AG09309 (cell line): ENCODE measurements around the gene REX1BD.

Experiments used
- DNase-seq: peaks from one replicate; pipeline ENCODE4 v3.0.0-alpha.2; 2010; ENCODE audit warnings: low read depth
- H3K4me3 ChIP-seq: 2 replicates; pipeline ENCODE4 v1.5.1; 2011; ENCODE audit warnings: mild to moderate bottlenecking, low read depth, low read length, moderate library complexity; ENCODE audit not compliant: control insufficient read depth
- CTCF ChIP-seq: IDR thresholded peaks from 2 replicates; pipeline ENCODE4 v1.5.1; 2011; ENCODE audit warnings: mild to moderate bottlenecking, low read depth, low read length, inconsistent platforms; ENCODE audit not compliant: insufficient read depth, control insufficient read depth; ENCODE audit errors: missing control alignments

The REX1BD gene

GRCh38 chr19:18577365-18577914, 11.2 kb upstream of the REX1BD start:
- no peak for TF ChIP-seq CTCF
- DNase-seq = no peak
- H3K4me3 ChIP-seq = no peak overlapping the region

- TF ChIP-seq CTCF = no peak
- no peak overlapping the region for H3K4me3 ChIP-seq
- no peak for DNase-seq
Measured at GRCh38 chr19:18580311-18580710, 8.3 kb upstream of the REX1BD start.

GRCh38 chr19:18586306-18586705, 2.3 kb upstream of the REX1BD start:
- peak; percentile 10 for TF ChIP-seq CTCF
- no peak for DNase-seq
- no peak overlapping the region for H3K4me3 ChIP-seq

- no peak overlapping the region for H3K4me3 ChIP-seq
- no peak for TF ChIP-seq CTCF
- DNase-seq = no peak
Measured at GRCh38 chr19:18587561-18587960, 1.0 kb upstream of the REX1BD start.

- TF ChIP-seq CTCF = no peak
- H3K4me3 ChIP-seq = peak overlapping the region; percentile 77
- DNase-seq = no peak
Measured at GRCh38 chr19:18587962-18588610, 512 bp upstream of the REX1BD start.

- no peak for DNase-seq
- H3K4me3 ChIP-seq = peak overlapping the region; percentile 77
- no peak for TF ChIP-seq CTCF
Measured at GRCh38 chr19:18589380-18590272, 1.0 kb downstream of the REX1BD start.
